Lung microvascular endothelial cell (primary cell): ENCODE measurements around the gene LAMB2. TPM values are rescaled to one million over a fixed set of nuclear protein-coding genes. Genes with fewer than 3 reads are reported as not detected.

Source experiments
- DNase-seq, 2 donors: peaks; one replicate each; pipeline versions ENCODE4 v3.0.0 to v3.0.0-alpha.2; 2010; ENCODE audit warnings: low read depth in 2 of 2
- total RNA-seq: library from RNA; depleted of rRNA; stranded (reverse); fragments of >200 nt; gene quantifications from 2 replicates; pipeline ENCODE4 v1.2.1, GENCODE V29; 2014

LAMB2 gene
- total RNA-seq, 1 donor from 2014 or later: 1,189 TPM

DNA sequence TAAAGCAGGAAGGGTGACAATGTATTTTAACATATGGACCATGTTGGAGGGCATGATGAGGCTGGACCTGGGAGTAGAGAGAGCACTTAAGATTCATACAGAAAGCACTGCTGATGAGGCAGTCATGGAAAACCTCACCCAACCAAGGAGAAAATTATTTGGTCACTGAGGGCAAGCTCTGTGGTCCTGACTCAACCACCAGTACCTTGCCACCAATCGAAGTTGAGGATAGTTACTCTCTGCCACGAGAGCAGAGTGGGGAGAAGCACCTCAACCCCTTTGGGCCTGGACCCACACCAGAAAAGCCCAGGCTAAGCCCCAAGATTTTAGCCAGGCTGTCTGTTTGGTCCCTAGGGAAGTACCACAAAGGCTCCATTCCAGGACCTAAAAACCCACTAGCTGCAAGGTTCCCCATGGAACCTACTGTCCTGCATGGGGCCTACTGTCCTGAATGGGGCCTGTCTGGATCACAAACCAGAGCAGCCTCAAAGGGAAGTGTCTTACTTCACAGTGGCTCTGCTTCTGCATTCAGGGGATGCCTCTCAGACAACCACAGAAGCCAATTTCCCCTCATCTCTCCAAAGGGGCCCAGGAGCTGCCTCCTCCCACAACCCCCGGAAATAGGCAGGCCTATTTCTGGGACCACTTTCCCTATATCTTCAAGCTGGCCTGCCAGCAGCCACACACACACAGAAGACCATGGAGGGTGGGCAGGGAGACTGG, 29.1 kb upstream of the LAMB2 start:
- DNase-seq: no peak

DNA sequence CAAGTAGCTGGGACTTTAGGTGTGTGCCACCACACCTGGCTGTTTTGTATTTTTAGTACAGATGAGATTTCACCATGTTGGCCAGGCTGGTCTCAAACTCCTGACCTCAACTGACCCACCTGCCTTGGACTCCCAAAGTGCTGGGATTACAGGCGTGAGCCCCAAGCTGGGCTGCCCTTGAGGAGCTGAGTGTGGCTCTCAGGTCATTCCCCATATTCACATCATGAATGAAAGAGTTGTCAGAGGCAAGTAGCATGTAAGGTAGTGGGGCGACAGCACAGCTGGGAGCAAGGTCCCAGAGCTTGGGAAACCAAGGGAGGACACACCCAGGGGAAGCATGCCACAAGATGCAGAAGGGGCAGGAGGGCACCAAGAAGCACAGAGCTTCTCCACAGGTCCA, 28.3 kb upstream of the LAMB2 start:
- DNase-seq: no peak

DNA sequence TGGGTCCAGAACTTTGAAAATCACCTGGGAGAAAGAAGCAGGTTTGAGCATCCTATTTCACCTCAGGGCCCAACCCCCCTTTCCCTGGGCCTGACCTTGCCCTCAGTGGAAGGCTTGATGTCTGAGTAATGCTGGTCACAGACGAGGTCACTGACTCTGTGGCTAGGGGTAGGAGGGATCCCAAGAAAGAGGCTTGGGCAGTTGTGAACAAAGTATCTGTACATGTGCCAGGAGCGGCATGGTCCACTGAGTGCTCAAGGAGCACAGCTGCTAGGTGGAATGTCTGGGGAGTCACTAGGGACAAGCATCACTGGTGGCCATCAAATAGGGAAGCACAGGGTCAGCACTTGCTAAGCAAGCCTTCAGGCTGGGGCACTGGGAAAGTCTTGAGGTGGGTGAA, 25.9 kb upstream of the LAMB2 start:
- DNase-seq: no peak

DNA sequence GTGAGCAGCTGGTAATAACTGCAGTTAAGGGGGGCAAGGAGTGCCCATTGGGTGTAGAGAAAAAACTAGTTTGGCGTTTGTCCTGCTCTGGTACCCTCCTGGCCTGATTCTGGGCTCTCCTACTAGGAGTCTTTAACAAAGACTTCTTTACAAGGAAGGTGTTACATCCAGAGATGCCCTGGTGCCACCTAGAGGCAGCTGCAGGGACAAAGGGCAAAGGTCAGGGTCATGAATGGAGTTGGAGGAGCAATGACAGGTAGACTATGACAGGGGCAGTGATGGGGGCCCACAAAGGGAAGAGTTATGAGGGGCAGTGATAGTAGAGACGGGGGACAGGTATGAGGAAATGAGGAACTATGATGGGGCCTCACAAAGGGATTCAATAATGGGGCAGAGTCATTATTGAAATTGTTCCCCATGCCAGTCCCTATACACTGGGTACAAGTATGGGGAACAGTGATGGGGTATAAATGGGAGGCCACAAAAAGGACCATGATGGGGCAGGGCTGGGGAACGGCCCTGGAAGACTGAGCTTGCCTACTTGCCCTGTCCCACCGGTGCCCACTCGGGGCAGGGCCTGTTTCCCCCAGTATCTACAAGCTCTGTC, 25.4 kb upstream of the LAMB2 start:
- DNase-seq: peak in 1 of 2 donors; percentile 23

DNA sequence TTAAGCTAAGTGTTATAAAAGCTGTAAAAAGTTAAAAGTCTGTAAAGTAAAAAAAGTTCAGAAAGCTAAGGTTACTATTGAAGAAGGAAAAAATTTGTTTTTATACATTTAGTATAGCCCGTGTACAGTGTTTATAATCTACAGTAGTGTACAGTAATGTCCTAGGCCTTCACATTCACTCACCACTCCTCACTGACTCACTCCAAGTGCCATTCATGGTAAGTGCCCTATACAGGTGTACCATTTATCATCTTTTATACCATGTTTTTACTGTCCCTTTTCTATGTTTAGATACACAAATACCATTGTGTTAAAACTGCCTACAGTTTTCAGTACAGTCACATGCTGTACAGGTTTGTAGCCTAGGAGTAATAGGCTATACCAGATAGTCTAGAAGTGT, 24.4 kb upstream of the LAMB2 start:
- no peak for DNase-seq

DNA sequence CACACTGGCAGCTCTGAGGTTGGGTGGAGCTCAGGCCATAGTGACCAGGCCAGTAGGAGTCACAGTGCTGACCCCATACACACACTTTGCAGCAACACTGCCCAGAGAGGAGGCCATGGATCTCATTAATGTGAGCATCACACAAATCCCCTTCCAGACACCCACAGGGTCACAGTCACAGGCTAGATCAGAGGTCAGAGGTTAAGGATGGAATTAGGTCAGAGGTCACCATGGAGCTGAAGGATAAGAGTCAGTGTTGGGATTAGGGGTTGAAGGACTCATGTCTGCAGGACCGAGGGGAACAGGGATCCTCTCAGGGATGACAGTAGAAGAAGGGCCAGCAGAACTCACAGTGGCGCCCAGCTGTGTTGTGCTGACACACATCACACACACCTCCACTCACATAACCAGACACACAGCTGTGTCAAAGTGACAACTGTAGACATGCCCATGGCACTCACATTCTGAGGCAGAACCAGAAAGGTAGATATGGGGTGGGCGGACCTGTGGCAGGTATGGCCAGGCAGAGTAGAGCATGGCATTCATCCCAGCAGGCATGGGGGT, 20.6 kb upstream of the LAMB2 start:
- no peak for DNase-seq

DNA sequence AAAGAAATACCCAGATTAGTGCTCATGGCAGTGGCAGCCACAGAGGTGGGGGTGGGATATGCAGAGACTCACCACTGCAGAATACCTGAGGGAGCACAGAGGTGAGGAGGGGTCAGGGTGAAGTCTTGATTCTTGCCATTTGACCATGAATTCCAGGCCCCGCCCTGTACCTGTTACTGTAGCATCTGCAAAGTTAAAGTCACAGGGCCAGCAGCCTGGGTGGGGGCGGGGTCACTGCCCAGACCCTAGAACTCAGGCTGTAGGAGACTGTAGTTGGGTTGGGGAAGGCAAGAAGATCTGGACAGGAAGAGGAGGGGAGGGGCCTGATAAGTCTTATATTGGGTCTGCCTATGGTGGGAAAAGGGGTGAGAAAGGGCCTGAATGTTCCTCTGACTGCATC, 18.8 kb upstream of the LAMB2 start:
- DNase-seq: no peak

DNA sequence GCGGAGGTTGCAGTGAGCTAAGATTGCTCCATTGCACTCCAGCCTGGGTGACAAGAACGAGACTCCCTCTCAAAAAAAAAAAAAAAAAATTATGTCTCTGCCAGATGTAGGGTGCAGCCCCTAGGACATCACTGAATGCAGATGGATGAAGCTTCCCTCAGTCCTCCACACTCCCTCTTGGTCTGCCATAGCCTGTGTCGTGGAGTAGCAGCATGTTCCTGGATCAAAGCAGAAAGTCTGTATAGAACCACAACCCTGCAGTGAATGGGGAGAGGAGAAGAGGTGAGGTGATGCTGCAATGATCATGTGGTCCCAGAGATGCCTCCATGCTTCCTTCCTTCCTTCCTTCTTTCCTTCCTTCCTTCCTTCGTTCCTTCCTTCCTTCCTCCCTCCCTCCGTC, 15.3 kb upstream of the LAMB2 start:
- DNase-seq: no peak

DNA sequence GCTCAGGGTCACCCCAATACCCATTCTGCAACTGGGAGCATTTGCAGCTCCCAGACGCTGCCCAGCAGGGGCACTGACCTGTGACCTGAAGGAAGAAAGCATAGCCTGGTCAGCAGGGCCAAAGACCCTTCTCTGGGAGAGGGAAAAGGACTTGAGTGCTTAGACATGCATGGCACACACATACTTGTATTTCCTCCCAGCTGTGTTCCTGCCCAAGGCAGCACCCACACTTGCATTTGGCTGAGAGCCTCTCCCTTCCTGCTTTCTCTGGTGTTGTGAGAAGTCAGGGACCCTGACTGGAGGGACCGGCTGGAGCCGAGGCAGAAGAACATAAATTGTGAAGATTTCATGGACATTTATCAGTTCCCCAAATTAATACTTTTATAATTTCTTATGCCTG, 7.2 kb upstream of the LAMB2 start:
- DNase-seq: no peak

DNA sequence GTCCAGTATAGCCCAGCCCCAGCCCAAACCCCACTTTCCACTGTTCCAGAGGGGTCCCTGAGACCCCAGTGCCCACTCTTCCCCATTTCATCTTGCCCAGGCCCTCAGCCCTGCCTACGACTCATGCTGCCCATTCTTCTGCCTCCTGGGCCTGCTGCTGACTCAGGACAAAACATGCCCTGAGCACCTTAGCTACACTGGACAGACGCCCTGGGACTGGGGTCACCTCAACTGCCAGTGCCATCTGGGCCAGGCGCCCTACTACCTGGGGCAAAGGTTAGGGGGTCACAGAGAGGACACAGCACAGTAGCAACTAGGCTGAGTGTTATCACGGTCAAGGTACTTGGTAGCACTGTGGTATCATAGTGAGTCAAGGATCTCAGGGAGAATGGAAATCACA, 2.6 kb upstream of the LAMB2 start:
- no peak for DNase-seq

DNA sequence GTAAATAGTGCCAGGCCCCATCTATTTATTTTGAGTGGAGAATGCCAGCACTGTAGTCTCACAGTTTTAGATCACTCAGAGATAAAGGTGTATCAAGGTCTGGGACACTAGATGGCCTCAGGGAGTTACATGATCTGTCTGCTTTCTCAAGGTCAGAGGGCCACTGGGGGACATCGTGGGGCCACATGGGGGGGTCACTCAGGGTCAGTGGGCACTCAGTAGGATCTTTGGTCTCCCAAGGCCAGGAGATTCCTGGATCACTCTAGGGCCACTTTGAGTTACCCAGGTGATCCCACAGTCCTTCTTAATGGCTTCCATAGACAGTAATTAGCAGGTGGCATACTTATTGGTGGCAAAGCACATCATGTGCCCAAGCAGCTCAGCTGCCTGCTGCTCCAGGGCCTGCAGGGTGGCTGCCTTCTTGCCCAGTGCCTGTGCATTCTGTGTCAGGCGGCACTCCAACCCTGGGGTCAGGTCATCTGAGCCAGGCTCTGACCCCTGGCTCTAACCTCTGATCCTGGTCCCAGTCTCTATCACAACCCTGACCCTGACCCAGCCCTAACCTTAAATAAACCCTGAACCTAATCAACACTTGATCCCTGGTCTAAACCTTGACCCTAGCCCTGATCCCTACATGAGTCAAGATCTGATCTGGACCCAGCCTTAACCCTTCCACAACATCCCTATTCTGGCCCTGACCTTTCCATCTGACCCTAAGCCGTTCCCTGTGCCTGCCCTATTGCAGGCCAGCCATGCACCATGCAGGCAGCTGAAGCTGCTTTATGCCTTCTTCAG, 1.8 kb upstream of the LAMB2 start:
- DNase-seq: no peak

DNA sequence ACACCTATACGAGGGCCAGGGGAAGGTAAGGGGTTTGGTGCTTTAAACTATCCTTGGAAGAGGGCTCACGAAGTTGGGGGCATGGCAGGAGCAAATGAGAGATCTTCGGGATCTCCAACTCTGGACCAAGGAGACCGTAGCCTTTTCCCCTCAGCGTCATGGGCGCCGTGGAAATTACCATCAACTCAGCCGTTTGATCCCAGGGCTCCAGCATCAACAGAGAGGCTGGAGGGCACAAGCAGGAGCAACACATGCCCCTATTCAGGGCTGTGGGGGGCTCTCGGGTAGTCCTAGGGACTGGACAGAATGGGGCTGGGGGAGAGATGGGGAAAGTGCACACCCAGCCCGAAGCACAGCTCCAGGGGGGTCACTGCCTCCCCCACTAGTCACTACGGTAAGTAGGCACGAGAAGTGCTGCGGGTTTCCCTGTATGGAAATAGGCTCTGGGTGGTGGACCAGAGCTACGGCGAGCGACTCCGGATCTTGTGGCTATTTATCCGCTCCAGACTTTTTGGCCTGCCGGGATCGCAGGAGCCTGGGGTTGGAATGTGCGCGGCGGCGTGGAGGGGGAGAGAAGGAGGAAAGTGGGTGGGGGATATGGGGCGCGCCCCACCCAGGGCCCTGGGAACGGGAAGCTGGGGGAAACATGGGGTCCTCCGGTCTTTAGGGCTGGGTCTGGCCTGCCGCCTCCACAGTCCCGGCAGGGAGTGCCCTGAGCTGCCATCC, 539 bp upstream of the LAMB2 start:
- peak; percentile 92 to 93 for DNase-seq

DNA sequence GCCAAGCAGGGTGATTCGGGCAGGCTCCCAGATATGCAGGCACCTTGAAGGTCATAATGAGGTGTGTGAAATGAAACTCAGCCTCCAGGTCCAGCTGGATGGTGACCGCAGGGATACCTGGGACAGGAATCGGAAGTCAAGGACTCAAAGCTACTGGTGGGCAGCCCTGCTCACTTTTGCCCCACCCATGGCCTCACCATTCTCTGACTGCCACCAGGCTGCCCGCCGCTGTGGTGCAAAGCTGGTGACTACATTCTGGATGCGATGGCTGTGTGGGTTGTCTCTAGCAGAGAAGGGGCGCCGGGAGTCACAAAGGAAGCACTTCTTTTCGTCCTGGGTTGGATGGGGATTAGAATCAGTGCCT, 795 bp downstream of the LAMB2 start:
- DNase-seq: no peak

DNA sequence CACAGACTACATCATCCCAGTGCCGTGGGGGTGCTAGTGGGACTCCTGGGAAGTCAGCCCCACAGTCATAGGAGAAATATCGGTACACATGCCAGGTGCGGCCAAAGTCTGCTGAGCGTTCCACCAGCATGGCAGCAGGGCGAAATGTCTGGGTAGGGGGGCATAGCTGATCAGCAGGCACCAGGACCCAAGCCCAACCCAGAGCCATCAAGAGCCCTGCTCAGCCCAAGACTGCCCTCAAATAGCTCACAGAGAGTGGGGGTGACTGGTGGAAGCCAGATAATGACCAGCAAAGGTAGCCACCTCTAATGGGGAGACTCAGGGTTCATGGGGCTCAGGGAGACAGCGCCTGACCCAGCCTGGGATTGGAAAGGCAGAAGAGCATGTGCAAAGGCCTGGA, 1.3 kb downstream of the LAMB2 start:
- no peak for DNase-seq

DNA sequence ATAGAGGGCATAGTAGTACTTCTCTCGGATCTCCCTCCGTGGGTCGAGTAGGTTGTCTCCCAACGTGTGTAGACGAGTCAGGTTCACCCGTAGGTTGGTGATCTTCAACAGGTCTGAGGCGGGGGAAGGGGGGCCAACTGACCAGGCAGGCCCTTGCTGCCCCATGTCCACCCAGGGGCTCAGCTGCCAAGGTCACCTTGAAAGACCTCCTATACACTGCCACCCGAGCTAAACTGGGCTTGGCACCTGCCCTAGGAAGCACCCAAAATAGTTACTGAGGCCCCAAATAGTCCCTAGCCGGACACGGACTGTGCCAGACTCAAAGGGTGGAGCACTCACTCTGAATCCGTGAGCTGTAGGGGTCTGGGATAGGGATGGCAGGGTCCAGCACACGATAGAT, 1.8 kb downstream of the LAMB2 start:
- DNase-seq: no peak

DNA sequence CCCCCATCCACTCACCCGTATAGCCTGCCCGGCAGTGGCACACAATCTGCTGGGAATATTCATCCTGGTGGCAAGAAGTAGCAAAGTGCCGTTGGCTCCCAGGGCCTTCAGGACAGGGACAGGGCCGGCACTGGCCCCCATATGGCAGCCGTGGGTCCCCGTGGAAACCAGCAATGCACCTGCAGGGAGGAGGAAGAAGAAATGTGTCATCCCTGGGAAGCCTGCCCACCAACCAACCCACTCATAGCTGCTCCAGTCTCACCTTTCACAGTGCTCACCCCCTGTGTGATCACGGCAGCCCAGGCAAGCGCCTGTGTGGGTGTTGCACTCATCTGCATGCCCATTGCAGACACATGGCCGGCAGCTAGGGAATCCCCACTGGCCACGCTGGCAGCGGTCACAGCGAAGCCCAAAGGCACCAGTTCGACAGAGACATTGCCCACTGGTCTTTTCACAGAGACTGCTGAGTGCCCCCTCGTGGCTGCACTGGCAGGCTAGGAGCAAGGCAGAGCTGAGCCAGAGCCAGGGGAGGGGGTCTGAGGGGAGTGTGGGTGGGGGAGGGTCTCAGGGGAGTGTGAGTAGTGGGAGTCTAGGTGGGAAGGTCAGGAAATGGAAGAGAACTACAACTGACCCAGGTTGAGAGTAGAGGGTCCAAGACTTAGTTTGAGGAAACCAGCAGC, 7.7 kb downstream of the LAMB2 start:
- DNase-seq: peak in 1 of 2 donors; percentile 24

DNA sequence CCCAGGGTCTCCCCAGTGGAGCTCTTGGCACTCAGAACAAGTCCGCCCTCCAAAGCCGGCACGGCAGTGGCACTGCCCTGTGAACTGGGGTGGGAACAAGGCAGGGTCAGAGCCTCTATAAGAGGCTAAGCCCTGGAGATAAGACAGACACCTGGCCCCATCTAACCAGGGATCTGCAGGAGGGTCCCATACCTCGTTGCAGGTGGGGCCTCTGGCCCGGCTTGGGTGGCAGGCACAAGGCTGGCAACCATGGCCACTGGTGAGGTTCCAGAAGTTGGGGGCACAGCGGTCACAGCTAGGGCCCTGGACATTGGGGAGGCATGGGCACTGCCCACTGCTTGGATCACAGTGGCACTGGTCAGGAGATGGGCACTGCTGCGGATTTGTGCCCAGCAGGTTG, 8.6 kb downstream of the LAMB2 start:
- no peak for DNase-seq

DNA sequence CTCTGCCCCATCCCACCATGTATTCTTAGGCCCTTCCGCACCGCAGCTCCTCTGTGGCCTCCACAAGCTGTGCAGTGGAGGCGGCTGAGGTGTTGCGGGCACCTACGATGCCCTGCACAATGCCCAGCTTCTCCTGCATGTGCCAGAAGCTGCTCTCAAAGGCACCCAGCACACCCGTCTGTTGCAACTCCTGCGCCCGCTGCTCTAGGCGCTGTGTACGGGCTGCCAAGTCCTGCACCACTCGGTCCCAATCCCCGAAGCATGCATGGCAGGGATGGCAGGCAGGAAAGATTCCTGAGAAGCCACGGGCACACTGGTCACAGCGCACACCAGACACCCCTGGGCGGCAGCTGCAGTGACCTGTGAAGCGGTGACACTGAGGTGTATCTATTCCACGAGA, 9.2 kb downstream of the LAMB2 start:
- no peak for DNase-seq

DNA sequence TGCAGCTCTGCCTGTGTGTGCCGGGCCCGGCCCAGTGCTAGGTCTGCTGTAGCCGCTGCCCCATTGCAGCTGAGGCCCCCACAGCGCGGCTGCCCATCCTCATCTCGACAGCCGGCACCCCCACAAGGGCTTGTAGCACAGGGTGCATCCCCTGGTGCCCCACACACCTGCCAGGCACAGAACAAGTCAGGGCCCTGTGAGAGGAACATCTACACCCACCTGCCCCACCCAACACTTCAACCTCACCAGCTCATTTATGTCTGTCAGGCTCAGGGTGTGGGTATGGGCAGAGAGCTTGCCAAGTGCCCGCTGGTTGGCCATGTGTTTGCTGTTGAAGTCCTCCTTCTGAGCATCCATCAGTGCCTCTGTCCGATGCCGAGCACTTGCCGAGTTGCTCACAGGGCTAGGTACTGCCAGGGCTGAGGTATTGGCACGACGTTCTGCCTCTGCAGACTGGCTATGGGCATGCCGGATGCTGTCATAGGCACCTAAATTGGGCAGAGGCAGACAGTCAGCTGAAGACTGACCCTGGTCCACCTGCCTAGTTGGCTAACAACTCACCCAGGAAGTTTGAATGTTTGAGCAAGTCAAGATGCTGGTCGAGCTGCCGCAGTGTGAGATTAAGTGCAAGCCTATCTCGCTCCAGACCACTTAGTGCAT, 9.8 kb downstream of the LAMB2 start:
- no peak for DNase-seq

DNA sequence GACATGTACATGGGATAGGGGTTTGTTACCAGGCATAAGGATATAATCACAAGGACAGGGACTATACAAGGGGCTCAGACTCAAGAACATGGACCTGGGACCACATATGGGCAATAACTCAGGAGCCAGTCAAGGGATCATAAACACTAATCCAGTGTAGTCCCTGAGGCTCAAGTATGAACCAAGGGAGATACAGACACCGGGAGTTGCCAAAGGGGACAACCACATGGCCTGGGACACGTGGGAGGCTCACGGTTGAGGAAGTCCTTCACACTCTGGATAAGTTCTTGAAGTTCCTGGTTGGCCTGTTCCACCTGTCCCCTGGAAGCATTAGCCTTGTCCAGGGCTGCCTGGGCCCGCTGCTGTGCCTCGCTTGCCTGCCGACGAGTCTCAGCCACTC, 10.4 kb downstream of the LAMB2 start:
- no peak for DNase-seq

DNA sequence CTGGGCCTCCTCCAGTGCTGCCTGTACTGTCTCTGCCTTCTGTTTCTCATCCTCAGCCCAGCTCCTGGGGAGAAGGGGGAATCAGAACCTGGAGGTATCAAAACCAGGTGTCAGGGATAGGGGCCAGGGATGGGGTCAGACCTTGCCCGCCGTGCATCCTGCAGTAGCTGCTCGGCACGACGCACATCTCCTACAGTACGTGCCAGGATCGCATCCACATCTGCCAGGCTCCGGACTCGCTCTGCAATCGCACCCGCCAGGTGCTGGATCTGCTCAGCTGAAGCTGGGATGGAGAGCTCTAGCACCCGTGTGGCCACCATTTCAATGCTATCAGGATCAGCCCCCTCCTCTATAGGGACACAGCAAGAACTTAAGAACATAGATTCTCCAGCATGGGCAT, 10.8 kb downstream of the LAMB2 start:
- no peak for DNase-seq
